GM10847 (cell line): ENCODE results near the gene KISS1.

ENCODE experiments used
- POLR2A ChIP-seq: IDR thresholded peaks from 2 replicates; pipeline ENCODE4 v1.6.1; 2011; ENCODE audit not compliant: insufficient read length; ENCODE audit errors: extremely low read depth

The KISS1 gene

GRCh38 chr1:204196068-204196795, at the start of gene KISS1:
KISS1 (minus strand) TSS chr1:204196491; CDS start chr1:204192876, 3,615 bp downstream.
- no peak for TF ChIP-seq POLR2A

GRCh38 chr1:204242920-204243319, 46.6 kb upstream of the KISS1 start:
- TF ChIP-seq POLR2A = no peak

GRCh38 chr1:204241914-204242313, 45.6 kb upstream of the KISS1 start:
- no peak for TF ChIP-seq POLR2A

GRCh38 chr1:204241050-204241449, 44.8 kb upstream of the KISS1 start:
- TF ChIP-seq POLR2A = no peak

GRCh38 chr1:204240233-204240632, 43.9 kb upstream of the KISS1 start:
- no peak for TF ChIP-seq POLR2A

- no peak for TF ChIP-seq POLR2A
Observed at GRCh38 chr1:204232526-204232925, 36.2 kb upstream of the KISS1 start.

- no peak for TF ChIP-seq POLR2A
Observed at GRCh38 chr1:204230211-204230610, 33.9 kb upstream of the KISS1 start.

- TF ChIP-seq POLR2A = no peak
Observed at GRCh38 chr1:204228896-204229295, 32.6 kb upstream of the KISS1 start.

- TF ChIP-seq POLR2A = no peak
Observed at GRCh38 chr1:204227996-204228785, 31.9 kb upstream of the KISS1 start.

GRCh38 chr1:204227351-204227750, 31.1 kb upstream of the KISS1 start:
- no peak for TF ChIP-seq POLR2A

GRCh38 chr1:204225841-204226735, 29.8 kb upstream of the KISS1 start:
- TF ChIP-seq POLR2A = no peak

GRCh38 chr1:204224655-204225054, 28.4 kb upstream of the KISS1 start:
- no peak for TF ChIP-seq POLR2A

- TF ChIP-seq POLR2A = no peak
Observed at GRCh38 chr1:204223129-204223860, 27.0 kb upstream of the KISS1 start.

- TF ChIP-seq POLR2A = no peak
Observed at GRCh38 chr1:204222764-204223055, 26.4 kb upstream of the KISS1 start.
